ENCODE data around the gene SERPINI1.

- TF ChIP-seq TOX (CRISPR knock-in tag; IDR thresholded peaks at IDR 0.05; ENCODE audit: borderline replicate concordance) = no peak
- TF ChIP-seq SNAI2 (CRISPR knock-in tag; IDR thresholded peaks at IDR 0.05) = no peak
- TF ChIP-seq ZNF70 (CRISPR knock-in tag; IDR thresholded peaks at IDR 0.05) = no peak
- TF ChIP-seq OSR1 (CRISPR knock-in tag; IDR thresholded peaks at IDR 0.05) = no peak
- no peak for TF ChIP-seq RARB (CRISPR knock-in tag; IDR thresholded peaks at IDR 0.05)
- no peak for TF ChIP-seq ZNF8 (CRISPR knock-in tag; IDR thresholded peaks at IDR 0.05)
- no peak for TF ChIP-seq TSHZ2 (CRISPR knock-in tag; IDR thresholded peaks at IDR 0.05)
- no peak for TF ChIP-seq GLIS3 (CRISPR knock-in tag; IDR thresholded peaks at IDR 0.05)
- no peak for TF ChIP-seq ZFP3 (CRISPR knock-in tag; IDR thresholded peaks at IDR 0.05)
Measured at GRCh38 chr3:167694121-167694520, 41.4 kb upstream of the SERPINI1 start.

Measured in SK-N-SH treated with all-trans-retinoic acid at 6 μM for 48 hours (cell line).